Jurkat, Clone E6-1 (cell line): ENCODE results near the gene P4HA2.

Source experiments
- DNase-seq: peaks from one replicate; pipeline ENCODE4 v3.0.0-alpha.2; 2011; ENCODE audit warnings: low read depth, low spot score
- H3K4me3 ChIP-seq: 2 replicates; pipeline ENCODE4 v1.5.1; 2011; ENCODE audit warnings: mild to moderate bottlenecking, low read length, control low read depth, moderate library complexity

Gene P4HA2

GRCh38 chr5:132209131-132209530, 18.5 kb downstream of the P4HA2 start:
- DNase-seq = peak; percentile 77
- H3K4me3 ChIP-seq = no peak overlapping the region

GRCh38 chr5:132207778-132208177, 19.9 kb downstream of the P4HA2 start:
- DNase-seq = no peak
- no peak overlapping the region for H3K4me3 ChIP-seq

GRCh38 chr5:132206782-132207181, 20.9 kb downstream of the P4HA2 start:
- DNase-seq = no peak
- no peak overlapping the region for H3K4me3 ChIP-seq

GRCh38 chr5:132205385-132206125, 22.1 kb downstream of the P4HA2 start:
- no peak overlapping the region for H3K4me3 ChIP-seq
- no peak for DNase-seq

- no peak for DNase-seq
- H3K4me3 ChIP-seq = no peak overlapping the region
Observed at GRCh38 chr5:132204371-132205135, 23.1 kb downstream of the P4HA2 start.

- no peak for DNase-seq
- H3K4me3 ChIP-seq = no peak overlapping the region
Observed at GRCh38 chr5:132203916-132204315, 23.7 kb downstream of the P4HA2 start.

GRCh38 chr5:132203464-132203818, 24.2 kb downstream of the P4HA2 start:
- H3K4me3 ChIP-seq = no peak overlapping the region
- no peak for DNase-seq

- DNase-seq = no peak
Observed at GRCh38 chr5:132202711-132203463, 24.8 kb downstream of the P4HA2 start.

GRCh38 chr5:132199116-132199680, 28.5 kb downstream of the P4HA2 start:
- DNase-seq = no peak
- no peak overlapping the region for H3K4me3 ChIP-seq

More at GRCh38 chr5:132202711-132203463, 24.8 kb downstream of the P4HA2 start:
- H3K4me3 ChIP-seq = no peak overlapping the region

GRCh38 chr5:132198571-132198970, 29.1 kb downstream of the P4HA2 start:
- no peak for DNase-seq
- H3K4me3 ChIP-seq = no peak overlapping the region

GRCh38 chr5:132195727-132196126, 31.9 kb downstream of the P4HA2 start:
- H3K4me3 ChIP-seq = no peak overlapping the region
- DNase-seq = no peak

- H3K4me3 ChIP-seq = no peak overlapping the region
- DNase-seq = no peak
Observed at GRCh38 chr5:132193165-132193694, 34.4 kb downstream of the P4HA2 start.

- no peak overlapping the region for H3K4me3 ChIP-seq
Observed at GRCh38 chr5:132190161-132190817, 37.4 kb downstream of the P4HA2 start.

GRCh38 chr5:132184588-132184987, 43.1 kb downstream of the P4HA2 start:
- H3K4me3 ChIP-seq = no peak overlapping the region
- peak; percentile 35 for DNase-seq

More at GRCh38 chr5:132190161-132190817, 37.4 kb downstream of the P4HA2 start:
- peak; percentile 89 for DNase-seq

GRCh38 chr5:132183723-132184122, 43.9 kb downstream of the P4HA2 start:
- no peak overlapping the region for H3K4me3 ChIP-seq
- DNase-seq = no peak

GRCh38 chr5:132182359-132183040, 45.2 kb downstream of the P4HA2 start:
- DNase-seq = no peak
- H3K4me3 ChIP-seq = no peak overlapping the region

GRCh38 chr5:132181011-132181629, 46.5 kb downstream of the P4HA2 start:
- H3K4me3 ChIP-seq = no peak overlapping the region
- no peak for DNase-seq
